Measurements from ENCODE around the gene TCF12.

TCF12 gene

GRCh38 chr15:57215326-57215725 is 296.9 kb downstream of the TCF12 start:
- peaks cover 34% of the 10 kb centered on the region for H3K4me1 ChIP-seq (ENCODE audit: control insufficient read depth, insufficient read depth, low read length)

GRCh38 chr15:57215881-57216280 is 297.4 kb downstream of the TCF12 start:
- no peaks in the 10 kb centered on the region for H3K9me3 ChIP-seq (ENCODE audit: control insufficient read depth, low read length)
- H3K9ac ChIP-seq (ENCODE audit: low read length): peak overlapping the region; percentile 9
- H3K4me1 ChIP-seq (ENCODE audit: control insufficient read depth, insufficient read depth, low read length): peaks cover 34% of the 10 kb centered on the region
- no peaks in the 10 kb centered on the region for H3K27me3 ChIP-seq (ENCODE audit: control insufficient read depth, insufficient read depth, low read length)
- H3K36me3 ChIP-seq (ENCODE audit: control insufficient read depth, insufficient read depth, low read length): no peaks in the 10 kb centered on the region
- H3K4me3 ChIP-seq (ENCODE audit: low read length): no peak overlapping the region

More at GRCh38 chr15:57215326-57215725, 296.9 kb downstream of the TCF12 start:
- Histone ChIP-seq H3K4me3 (ENCODE audit: low read length) (no peak overlapping the region), H3K36me3 (ENCODE audit: control insufficient read depth, insufficient read depth, low read length) (no peaks in the 10 kb centered on the region), H3K27me3 (ENCODE audit: control insufficient read depth, insufficient read depth, low read length) (no peaks in the 10 kb centered on the region), H3K9ac (ENCODE audit: low read length) (no peak overlapping the region), H3K9me3 (ENCODE audit: control insufficient read depth, low read length) (no peaks in the 10 kb centered on the region)

- Histone ChIP-seq H3K27me3 (ENCODE audit: control insufficient read depth, insufficient read depth, low read length) (no peaks in the 10 kb centered on the region), H3K36me3 (ENCODE audit: control insufficient read depth, insufficient read depth, low read length) (no peaks in the 10 kb centered on the region), H3K9me3 (ENCODE audit: control insufficient read depth, low read length) (no peaks in the 10 kb centered on the region), H3K9ac (ENCODE audit: low read length) (peak overlapping the region; percentile 9), H3K4me3 (ENCODE audit: low read length) (no peak overlapping the region), H3K4me1 (ENCODE audit: control insufficient read depth, insufficient read depth, low read length) (peaks cover 34% of the 10 kb centered on the region)
Measured at GRCh38 chr15:57216288-57216687, 297.8 kb downstream of the TCF12 start.

- H3K4me1 ChIP-seq (ENCODE audit: control insufficient read depth, insufficient read depth, low read length): peaks cover 34% of the 10 kb centered on the region
- H3K4me3 ChIP-seq (ENCODE audit: low read length): no peak overlapping the region
- H3K36me3 ChIP-seq (ENCODE audit: control insufficient read depth, insufficient read depth, low read length): no peaks in the 10 kb centered on the region
- H3K27me3 ChIP-seq (ENCODE audit: control insufficient read depth, insufficient read depth, low read length): no peaks in the 10 kb centered on the region
- no peaks in the 10 kb centered on the region for H3K9me3 ChIP-seq (ENCODE audit: control insufficient read depth, low read length)
- no peak overlapping the region for H3K9ac ChIP-seq (ENCODE audit: low read length)
Measured at GRCh38 chr15:57217778-57218598, 299.5 kb downstream of the TCF12 start.

- no peaks in the 10 kb centered on the region for H3K36me3 ChIP-seq (ENCODE audit: control insufficient read depth, insufficient read depth, low read length)
- H3K9ac ChIP-seq (ENCODE audit: low read length): peak overlapping the region; percentile 48
- peaks cover 33% of the 10 kb centered on the region for H3K4me1 ChIP-seq (ENCODE audit: control insufficient read depth, insufficient read depth, low read length)
- no peaks in the 10 kb centered on the region for H3K27me3 ChIP-seq (ENCODE audit: control insufficient read depth, insufficient read depth, low read length)
- H3K4me3 ChIP-seq (ENCODE audit: low read length): peak overlapping the region; percentile 20
- H3K9me3 ChIP-seq (ENCODE audit: control insufficient read depth, low read length): no peaks in the 10 kb centered on the region
Measured at GRCh38 chr15:57218826-57219576, 300.6 kb downstream of the TCF12 start.

- Histone ChIP-seq H3K36me3 (ENCODE audit: control insufficient read depth, insufficient read depth, low read length) (no peaks in the 10 kb centered on the region), H3K27me3 (ENCODE audit: control insufficient read depth, insufficient read depth, low read length) (no peaks in the 10 kb centered on the region), H3K4me3 (ENCODE audit: low read length) (no peak overlapping the region), H3K9me3 (ENCODE audit: control insufficient read depth, low read length) (no peaks in the 10 kb centered on the region), H3K4me1 (ENCODE audit: control insufficient read depth, insufficient read depth, low read length) (peaks cover 28% of the 10 kb centered on the region), H3K9ac (ENCODE audit: low read length) (peak overlapping the region; percentile 48)
Measured at GRCh38 chr15:57220205-57220604, 301.8 kb downstream of the TCF12 start.

GRCh38 chr15:57221134-57221533 is 302.7 kb downstream of the TCF12 start:
- H3K4me1 ChIP-seq (ENCODE audit: control insufficient read depth, insufficient read depth, low read length): peaks cover 23% of the 10 kb centered on the region

GRCh38 chr15:57223345-57223744 is 304.9 kb downstream of the TCF12 start:
- Histone ChIP-seq H3K9ac (ENCODE audit: low read length) (peak overlapping the region; percentile 18), H3K4me3 (ENCODE audit: low read length) (no peak overlapping the region), H3K36me3 (ENCODE audit: control insufficient read depth, insufficient read depth, low read length) (no peaks in the 10 kb centered on the region), H3K27me3 (ENCODE audit: control insufficient read depth, insufficient read depth, low read length) (no peaks in the 10 kb centered on the region), H3K9me3 (ENCODE audit: control insufficient read depth, low read length) (no peaks in the 10 kb centered on the region), H3K4me1 (ENCODE audit: control insufficient read depth, insufficient read depth, low read length) (peaks cover 11% of the 10 kb centered on the region)

More at GRCh38 chr15:57221134-57221533, 302.7 kb downstream of the TCF12 start:
- H3K9ac ChIP-seq (ENCODE audit: low read length): peak overlapping the region; percentile 48
- no peaks in the 10 kb centered on the region for H3K36me3 ChIP-seq (ENCODE audit: control insufficient read depth, insufficient read depth, low read length)
- no peaks in the 10 kb centered on the region for H3K27me3 ChIP-seq (ENCODE audit: control insufficient read depth, insufficient read depth, low read length)
- H3K9me3 ChIP-seq (ENCODE audit: control insufficient read depth, low read length): no peaks in the 10 kb centered on the region
- H3K4me3 ChIP-seq (ENCODE audit: low read length): no peak overlapping the region

- peaks cover 9% of the 10 kb centered on the region for H3K4me1 ChIP-seq (ENCODE audit: control insufficient read depth, insufficient read depth, low read length)
- no peak overlapping the region for H3K4me3 ChIP-seq (ENCODE audit: low read length)
- H3K9ac ChIP-seq (ENCODE audit: low read length): peak overlapping the region; percentile 53
- H3K9me3 ChIP-seq (ENCODE audit: control insufficient read depth, low read length): no peaks in the 10 kb centered on the region
- H3K36me3 ChIP-seq (ENCODE audit: control insufficient read depth, insufficient read depth, low read length): no peaks in the 10 kb centered on the region
- no peaks in the 10 kb centered on the region for H3K27me3 ChIP-seq (ENCODE audit: control insufficient read depth, insufficient read depth, low read length)
Measured at GRCh38 chr15:57223887-57224286, 305.4 kb downstream of the TCF12 start.

GRCh38 chr15:57224664-57225063 is 306.2 kb downstream of the TCF12 start:
- H3K4me1 ChIP-seq (ENCODE audit: control insufficient read depth, insufficient read depth, low read length): peaks cover 13% of the 10 kb centered on the region
- H3K27me3 ChIP-seq (ENCODE audit: control insufficient read depth, insufficient read depth, low read length): no peaks in the 10 kb centered on the region
- peak overlapping the region; percentile 53 for H3K9ac ChIP-seq (ENCODE audit: low read length)
- no peaks in the 10 kb centered on the region for H3K9me3 ChIP-seq (ENCODE audit: control insufficient read depth, low read length)
- no peak overlapping the region for H3K4me3 ChIP-seq (ENCODE audit: low read length)
- H3K36me3 ChIP-seq (ENCODE audit: control insufficient read depth, insufficient read depth, low read length): no peaks in the 10 kb centered on the region

GRCh38 chr15:57227166-57227565 is 308.7 kb downstream of the TCF12 start:
- H3K4me1 ChIP-seq (ENCODE audit: control insufficient read depth, insufficient read depth, low read length): peaks cover 13% of the 10 kb centered on the region
- no peaks in the 10 kb centered on the region for H3K9me3 ChIP-seq (ENCODE audit: control insufficient read depth, low read length)

GRCh38 chr15:57227899-57228298 is 309.5 kb downstream of the TCF12 start:
- Histone ChIP-seq H3K9ac (ENCODE audit: low read length) (no peak overlapping the region), H3K4me3 (ENCODE audit: low read length) (no peak overlapping the region), H3K27me3 (ENCODE audit: control insufficient read depth, insufficient read depth, low read length) (no peaks in the 10 kb centered on the region), H3K4me1 (ENCODE audit: control insufficient read depth, insufficient read depth, low read length) (peaks cover 13% of the 10 kb centered on the region), H3K9me3 (ENCODE audit: control insufficient read depth, low read length) (no peaks in the 10 kb centered on the region), H3K36me3 (ENCODE audit: control insufficient read depth, insufficient read depth, low read length) (no peaks in the 10 kb centered on the region)

More at GRCh38 chr15:57227166-57227565, 308.7 kb downstream of the TCF12 start:
- H3K4me3 ChIP-seq (ENCODE audit: low read length): no peak overlapping the region
- H3K9ac ChIP-seq (ENCODE audit: low read length): no peak overlapping the region
- H3K27me3 ChIP-seq (ENCODE audit: control insufficient read depth, insufficient read depth, low read length): no peaks in the 10 kb centered on the region
- H3K36me3 ChIP-seq (ENCODE audit: control insufficient read depth, insufficient read depth, low read length): no peaks in the 10 kb centered on the region
